GM23338 (cell line): ENCODE data around the gene SYT6. TPM values are rescaled to one million over a fixed set of nuclear protein-coding genes. Genes with fewer than 3 reads are reported as not detected.

Experiments
- ATAC-seq: fragments of 200-7000 bp; cut with Tn5 transposase; 3 replicates; pipeline ENCODE4 v1.9.1; 2020
- DNase-seq: peaks from one replicate; pipeline ENCODE4 v3.0.0-alpha.2; 2015; ENCODE audit warnings: low spot score
- H2AFZ ChIP-seq: fragments of 200-600 bp; sonication (generic); 2 replicates; pipeline ENCODE4 v1.8.0; 2016; ENCODE audit warnings: antibody characterized with exemption, mild to moderate bottlenecking, moderate library complexity
- H3F3A ChIP-seq: fragments of 200-600 bp; sonication (generic); replicated peaks from 2 replicates; pipeline ENCODE4 v1.8.0; 2017; ENCODE audit warnings: antibody characterized with exemption, mixed run types, low read depth
- H3K27ac ChIP-seq: fragments of 200-600 bp; sonication (generic); 2 replicates; pipeline ENCODE4 v1.6.1; 2016; ENCODE audit warnings: low read depth
- H3K27me3 ChIP-seq: fragments of 200-600 bp; sonication (generic); 2 replicates; pipeline ENCODE4 v1.8.0; 2016; ENCODE audit warnings: mild to moderate bottlenecking, mixed run types, moderate library complexity; ENCODE audit not compliant: insufficient read depth
- H3K36me3 ChIP-seq: fragments of 200-600 bp; sonication (generic); 2 replicates; pipeline ENCODE4 v1.8.0; 2016; ENCODE audit warnings: mild to moderate bottlenecking; ENCODE audit not compliant: insufficient read depth
- H3K4me1 ChIP-seq: fragments of 200-600 bp; sonication (generic); 2 replicates; pipeline ENCODE4 v1.8.0; 2016; ENCODE audit warnings: mild to moderate bottlenecking, moderate library complexity; ENCODE audit not compliant: insufficient read depth
- H3K4me2 ChIP-seq: fragments of 200-600 bp; sonication (generic); 2 replicates; pipeline ENCODE4 v1.7.1; 2017; ENCODE audit warnings: mixed run types
- H3K4me3 ChIP-seq: fragments of 200-600 bp; sonication (generic); 2 replicates; pipeline ENCODE4 v1.6.1; 2016; ENCODE audit warnings: mixed run types
- H3K79me2 ChIP-seq: fragments of 200-600 bp; sonication (generic); replicated peaks from 2 replicates; pipeline ENCODE4 v1.8.0; 2017; ENCODE audit warnings: mild to moderate bottlenecking; ENCODE audit not compliant: insufficient read depth
- H3K9me2 ChIP-seq: fragments of 200-600 bp; sonication (generic); 2 replicates; pipeline ENCODE4 v1.8.0; 2017; ENCODE audit not compliant: insufficient read depth
- H4K20me1 ChIP-seq: fragments of 200-600 bp; sonication (generic); replicated peaks from 2 replicates; pipeline ENCODE4 v1.8.0; 2017; ENCODE audit warnings: mild to moderate bottlenecking; ENCODE audit not compliant: insufficient read depth
- H3K27ac Mint-ChIP-seq: 2 replicates; pipeline ENCODE4 v1.8.0; 2020; ENCODE audit warnings: inconsistent platforms, mild to moderate bottlenecking, moderate library complexity, mixed read lengths
- H3K27me3 Mint-ChIP-seq: 3 replicates; pipeline ENCODE4 v1.8.0; 2022; ENCODE audit warnings: low read depth, mild to moderate bottlenecking, moderate library complexity, mixed read lengths, inconsistent platforms; ENCODE audit not compliant: insufficient read depth, poor library complexity
- H3K36me3 Mint-ChIP-seq: 3 replicates; pipeline ENCODE4 v1.8.0; 2021; ENCODE audit warnings: low read depth, mild to moderate bottlenecking, inconsistent platforms, moderate library complexity, mixed read lengths
- H3K4me1 Mint-ChIP-seq: 3 replicates; pipeline ENCODE4 v1.8.0; 2020; ENCODE audit warnings: mild to moderate bottlenecking, inconsistent platforms, mixed read lengths
- H3K4me3 Mint-ChIP-seq: 3 replicates; pipeline ENCODE4 v1.8.0; 2021; ENCODE audit warnings: moderate library complexity, mild to moderate bottlenecking, inconsistent platforms, mixed read lengths
- H3K9me3 Mint-ChIP-seq: 3 replicates; pipeline ENCODE4 v1.8.0; 2020; ENCODE audit warnings: moderate library complexity, mild to moderate bottlenecking, inconsistent platforms, mixed read lengths
- CREB1 ChIP-seq: fragments of 250-450 bp; sonication (Bioruptor Pico); IDR thresholded peaks from 2 replicates; pipeline ENCODE4 v1.5.0; 2020; ENCODE audit warnings: low read depth, mild to moderate bottlenecking, moderate library complexity
- CTCF ChIP-seq, 2 experiments: fragments of 200-600 bp in 1 of 2; sonication (generic) in 1 of 2; conservative IDR thresholded peaks; 2 replicates each; pipeline versions ENCODE4 v1.5.1 to v1.6.1; 2016 to 2017; ENCODE audit warnings: antibody characterized with exemption in 2 of 2, low read depth in 2 of 2, mild to moderate bottlenecking in 2 of 2, moderate library complexity in 1 of 2
- EZH2 ChIP-seq: fragments of 200-600 bp; sonication (generic); IDR thresholded peaks from one replicate; pipeline ENCODE4 v1.8.0; 2017; ENCODE audit warnings: antibody characterized with exemption, mild to moderate bottlenecking, low read depth; ENCODE audit not compliant: unreplicated experiment
- EZH2phosphoT487 ChIP-seq: fragments of 200-600 bp; sonication (generic); IDR thresholded peaks from one replicate; pipeline ENCODE4 v1.8.1; 2018; ENCODE audit warnings: antibody characterized with exemption; ENCODE audit not compliant: unreplicated experiment
- JUNB ChIP-seq: IDR thresholded peaks from one replicate; pipeline ENCODE4 v1.6.1; 2016; ENCODE audit warnings: antibody characterized with exemption; ENCODE audit not compliant: unreplicated experiment
- STAT1 ChIP-seq: IDR thresholded peaks from one replicate; pipeline ENCODE4 v1.6.1; 2016; ENCODE audit warnings: antibody characterized with exemption; ENCODE audit not compliant: unreplicated experiment
- ZNF331 ChIP-seq: fragments of 250-450 bp; sonication (Bioruptor Pico); IDR thresholded peaks from 2 replicates; pipeline ENCODE4 v1.5.0; 2020; ENCODE audit warnings: low read depth, mild to moderate bottlenecking, moderate library complexity
- polyA plus RNA-seq: library from polyadenylated mRNA; unstranded; fragments of >200 nt; fragmentation: Nextera tagmentation; extraction: Ambion mirVana; gene quantifications from 2 replicates; pipeline ENCODE4 v1.2.1, GENCODE V29; 2016
- total RNA-seq: library from RNA; depleted of rRNA; stranded (reverse); fragments of >200 nt; shearing (Covaris generic); gene quantifications from 2 replicates; pipeline ENCODE4 v1.2.3, GENCODE V29; 2014

SYT6 gene
- total and polyA plus RNA-seq, 2 experiments from 2014 or later: 31.2 to 42.6 TPM

DNA sequence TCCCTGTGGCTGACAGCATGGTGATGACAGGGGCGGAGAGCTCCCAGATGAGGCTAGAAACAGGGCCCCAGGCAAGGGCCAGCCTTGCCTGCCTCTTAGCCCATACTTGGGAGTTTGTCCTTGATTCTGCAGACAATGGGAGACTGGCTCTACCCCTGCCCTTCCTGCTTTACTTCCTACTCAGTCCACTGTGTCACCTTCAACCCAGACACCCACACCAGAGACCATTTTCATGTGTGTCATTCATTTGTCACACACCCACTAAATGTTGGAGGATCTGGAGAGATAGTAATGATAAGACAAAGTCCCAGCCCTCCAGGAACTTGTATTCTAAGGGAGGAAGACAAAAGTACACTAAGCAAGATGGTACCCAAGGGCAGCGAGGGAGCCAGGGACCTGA lies 43.7 kb downstream of the SYT6 start (continued):
- TF ChIP-seq ZNF331 (no peak), JUNB (no peak), STAT1 (no peak), CTCF (conservative IDR thresholded peaks at IDR 0.05; ENCODE audit: low read depth in 2 of 2) (no peak), EZH2phosphoT487 (no peak)

- DNase-seq: no peak
- H3F3A ChIP-seq: no peaks in the 10 kb centered on the region
- peaks cover 47% of the 10 kb centered on the region for H3K4me1 Mint-ChIP-seq
- H3K27me3 ChIP-seq: no peaks in the 10 kb centered on the region
- no peaks in the 10 kb centered on the region for H3K9me3 Mint-ChIP-seq
- H3K36me3 ChIP-seq: peaks cover 6% of the 10 kb centered on the region
- no peaks in the 10 kb centered on the region; the same call in 1 of the 2 replicates for H4K20me1 ChIP-seq
- H3K79me2 ChIP-seq: no peaks in the 10 kb centered on the region
- TF ChIP-seq CREB1 (CRISPR knock-in tag) (no peak), JUNB (no peak)
- peaks cover 22% of the 10 kb centered on the region for H3K4me1 ChIP-seq
- no peak overlapping the region for H3K27ac ChIP-seq
- peaks cover 52% of the 10 kb centered on the region for H3K36me3 Mint-ChIP-seq
- H3K4me3 ChIP-seq: no peak overlapping the region
- no peak overlapping the region for H2AFZ ChIP-seq
- H3K4me3 Mint-ChIP-seq: no peak overlapping the region
- no peak overlapping the region for H3K27ac Mint-ChIP-seq
- H3K9me2 ChIP-seq: peaks cover 7% of the 10 kb centered on the region; the same call in 1 of the 2 replicates
- H3K4me2 ChIP-seq: no peak overlapping the region
- H3K27me3 Mint-ChIP-seq: peaks cover 18% of the 10 kb centered on the region
- no peak for ATAC-seq
Observed at GRCh38 chr1:114108751-114109255, 44.9 kb downstream of the SYT6 start.

- no peak overlapping the region for H3K4me3 Mint-ChIP-seq
- no peak overlapping the region for H3K4me3 ChIP-seq
- no peak overlapping the region for H3K4me2 ChIP-seq
- H3F3A ChIP-seq: no peaks in the 10 kb centered on the region
- no peak overlapping the region for H3K27ac Mint-ChIP-seq
- H2AFZ ChIP-seq: no peak overlapping the region
- H3K79me2 ChIP-seq: no peaks in the 10 kb centered on the region
- no peaks in the 10 kb centered on the region for H3K27me3 ChIP-seq
- no peak for DNase-seq
- ATAC-seq: no peak
- H3K27me3 Mint-ChIP-seq: peaks cover 15% of the 10 kb centered on the region
- H3K9me2 ChIP-seq: no peaks in the 10 kb centered on the region; the same call in 1 of the 2 replicates
- H3K4me1 Mint-ChIP-seq: peaks cover 39% of the 10 kb centered on the region
- peaks cover 52% of the 10 kb centered on the region for H3K36me3 Mint-ChIP-seq
- H3K36me3 ChIP-seq: peaks cover 11% of the 10 kb centered on the region
- H3K9me3 Mint-ChIP-seq: no peaks in the 10 kb centered on the region
- no peaks in the 10 kb centered on the region; the same call in 1 of the 2 replicates for H4K20me1 ChIP-seq
- H3K4me1 ChIP-seq: peaks cover 11% of the 10 kb centered on the region
- H3K27ac ChIP-seq: no peak overlapping the region
- TF ChIP-seq EZH2 (no peak), JUNB (no peak), CTCF (conservative IDR thresholded peaks at IDR 0.05; ENCODE audit: low read depth in 2 of 2) (no peak)
Observed at GRCh38 chr1:114107474-114108435, 45.9 kb downstream of the SYT6 start.
